Stimulated activated CD8-positive, alpha-beta memory T cell treated with anti-CD3 and anti-CD28 coated beads, Interleukin-2, amount 100 ng/mL, for 1 hour (primary cell): Measurements from ENCODE around the gene MAP3K5.
A peak's percentile ranks its signal among the peaks of the same experiment; 100 is the strongest.
"Not testable (repeated sequence)": the region's sequence is repeated elsewhere in the genome, so short reads cannot be mapped to it uniquely, and the experiment has no call there.

Source experiments
- DNase-seq, 2 donors: peaks; one replicate each; pipeline ENCODE4 v3.0.0-alpha.2; 2020; ENCODE audit warnings: low read depth in 2 of 2

The MAP3K5 gene

DNA sequence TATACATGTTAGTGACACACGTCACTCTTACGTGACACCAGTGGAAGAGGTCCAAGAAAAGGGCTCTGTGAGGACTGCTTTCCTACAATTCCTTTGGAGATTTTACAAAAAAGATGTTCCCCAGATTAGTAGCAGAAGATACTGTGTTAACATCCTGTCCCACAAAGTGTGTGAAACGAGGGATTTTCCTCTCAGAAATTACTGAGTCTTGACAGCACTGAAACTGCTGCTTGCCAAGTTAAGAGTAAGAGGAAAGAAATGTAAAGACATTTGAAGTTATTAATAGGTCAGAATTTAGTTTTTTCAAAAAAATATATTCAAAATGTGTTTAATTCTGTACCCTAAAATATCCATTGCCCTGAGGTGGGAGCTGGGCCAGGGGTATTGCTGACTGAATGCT is 183.3 kb downstream of the MAP3K5 start:
- DNase-seq: no peak

DNA sequence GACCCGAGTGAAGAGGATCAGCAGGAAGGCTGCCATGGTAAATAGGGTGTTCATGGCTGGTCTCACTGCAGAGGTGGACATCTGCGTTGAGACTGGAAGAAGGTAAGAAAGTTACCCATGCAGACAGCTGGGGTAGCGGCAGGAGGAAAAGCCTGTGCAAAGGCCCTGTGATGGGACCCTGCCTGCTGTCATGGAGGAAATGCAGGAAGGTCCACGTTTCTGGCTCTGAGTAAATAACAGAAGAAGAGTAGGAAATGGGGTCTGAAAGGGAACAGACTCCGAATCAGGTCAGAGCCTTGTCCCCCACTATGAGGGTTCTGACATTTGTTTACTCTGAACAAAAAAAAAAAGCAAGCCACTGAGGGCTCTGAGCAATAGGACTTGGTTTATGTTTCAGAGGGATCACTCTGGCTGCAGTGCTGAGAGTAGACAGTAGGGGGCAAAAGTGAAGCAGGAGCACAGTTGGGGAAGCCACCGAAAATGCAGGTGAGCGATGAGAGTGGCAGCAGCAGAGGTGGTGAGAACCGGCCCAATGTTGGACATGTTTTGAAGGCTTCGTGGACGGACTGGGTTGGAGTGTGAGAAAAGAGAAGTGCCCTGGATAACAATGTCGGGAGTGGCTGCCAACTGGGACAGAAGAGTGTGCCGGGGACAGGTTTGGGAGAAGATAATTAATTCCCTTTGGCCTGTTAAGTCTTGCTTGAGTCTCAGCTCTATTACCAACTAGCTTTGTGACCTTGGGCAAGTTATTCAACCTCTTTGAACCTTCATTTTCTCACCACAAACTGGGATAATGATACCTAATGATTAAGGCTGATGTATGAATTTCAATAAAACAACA is 184.1 kb downstream of the MAP3K5 start:
- peak; percentile 49 to 54 for DNase-seq

DNA sequence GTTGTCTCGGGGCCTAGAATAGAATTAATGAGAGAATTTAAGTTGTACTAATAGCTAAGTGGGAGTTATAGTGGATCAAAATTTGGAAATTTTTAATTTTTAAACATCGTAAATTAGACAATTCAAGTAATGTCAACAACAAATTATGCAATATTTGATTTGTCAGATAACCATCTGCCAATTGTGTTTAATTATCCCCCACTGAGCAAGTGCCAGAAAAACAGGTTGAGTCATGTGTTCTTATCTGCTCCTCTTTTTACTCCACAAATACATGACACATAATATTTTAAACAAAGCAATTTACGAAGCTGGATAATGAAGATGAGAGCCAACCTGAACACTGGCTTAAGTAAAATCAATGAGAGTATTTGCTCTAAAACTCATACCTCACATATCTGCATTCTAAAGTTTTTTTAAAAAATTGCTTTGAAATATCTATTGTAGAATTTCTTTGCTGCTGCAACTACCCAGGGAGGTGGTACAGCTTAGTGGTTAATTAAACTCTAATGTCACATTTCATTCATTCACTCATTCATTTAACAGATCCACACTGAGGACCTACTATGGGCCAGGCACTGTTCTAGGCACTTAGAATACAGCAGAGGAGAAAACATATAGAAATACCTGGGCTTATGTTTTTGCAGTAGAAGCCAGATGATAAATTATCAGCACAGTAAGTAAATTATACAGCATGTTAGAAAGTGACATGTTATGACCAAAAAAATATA is 184.9 kb downstream of the MAP3K5 start:
- DNase-seq: no peak

DNA sequence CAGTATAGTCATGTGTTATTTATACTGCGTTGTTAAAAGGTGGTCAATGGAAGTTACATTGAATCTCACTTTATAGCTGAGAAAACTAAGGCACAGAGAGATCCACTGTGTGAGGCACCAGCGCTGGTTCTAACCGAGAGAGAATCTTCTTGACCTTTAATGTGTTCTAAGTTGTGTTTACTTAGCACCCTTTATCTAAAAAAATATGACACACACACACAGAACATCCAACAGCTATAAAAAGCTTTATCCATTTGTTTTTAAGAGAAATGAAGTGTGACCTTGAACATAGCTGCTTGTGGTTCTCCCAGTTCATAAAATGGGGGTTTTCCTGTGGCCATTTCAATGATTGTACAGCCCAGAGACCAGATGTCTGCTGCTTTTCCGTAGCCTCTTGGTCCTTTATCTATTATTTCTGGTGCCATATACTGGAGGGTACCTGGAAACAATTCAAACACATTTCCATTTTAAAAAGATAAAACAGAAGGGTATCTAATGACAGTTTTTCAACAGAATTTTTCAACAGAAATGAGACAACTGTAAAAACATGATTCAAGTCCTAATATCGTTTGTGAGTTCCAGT is 187.3 kb downstream of the MAP3K5 start:
- no peak for DNase-seq

DNA sequence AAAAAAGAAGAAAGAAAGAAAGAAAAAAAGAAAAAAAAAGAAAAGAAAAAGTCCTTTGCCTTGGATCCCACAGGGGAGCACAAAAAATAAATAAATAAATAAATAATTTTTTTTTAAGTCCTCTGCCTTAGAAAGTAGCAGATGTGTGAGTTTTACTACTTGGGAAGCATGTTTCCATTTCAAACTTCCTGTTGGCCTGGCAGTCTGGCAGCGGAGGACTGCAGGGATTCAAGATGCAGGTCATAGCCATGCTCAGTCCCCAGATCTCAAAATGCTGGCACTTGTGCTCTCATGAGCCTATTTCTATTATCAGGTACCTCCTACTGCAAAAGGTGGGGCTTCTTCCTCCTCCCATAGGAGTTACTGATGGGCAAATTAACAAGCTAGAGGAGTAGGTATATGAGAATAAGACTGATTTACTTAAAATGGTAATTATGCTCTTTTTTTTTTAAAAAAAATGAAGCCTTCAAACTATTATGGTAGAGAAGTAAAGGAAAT is 187.9 kb downstream of the MAP3K5 start:
- DNase-seq: no peak

DNA sequence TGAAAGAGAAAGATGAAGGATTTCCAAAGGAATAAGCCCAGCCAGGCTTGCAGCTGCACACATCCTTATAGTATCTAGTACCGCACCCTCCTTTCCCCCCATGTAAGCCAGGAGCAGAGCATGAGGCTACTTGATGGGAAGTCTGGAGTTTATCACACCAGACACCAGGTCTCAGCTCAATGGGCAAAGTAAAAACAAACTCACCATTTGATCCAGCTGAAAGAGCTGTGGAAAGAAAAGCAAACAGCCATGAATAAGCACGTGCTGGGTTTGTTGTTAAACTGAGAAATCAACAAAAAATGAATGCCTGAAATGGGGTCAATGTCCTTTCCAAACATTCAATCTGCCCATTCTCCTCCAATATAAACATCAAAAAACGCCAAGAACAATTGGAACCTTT is 191.5 kb downstream of the MAP3K5 start:
- no peak for DNase-seq

DNA sequence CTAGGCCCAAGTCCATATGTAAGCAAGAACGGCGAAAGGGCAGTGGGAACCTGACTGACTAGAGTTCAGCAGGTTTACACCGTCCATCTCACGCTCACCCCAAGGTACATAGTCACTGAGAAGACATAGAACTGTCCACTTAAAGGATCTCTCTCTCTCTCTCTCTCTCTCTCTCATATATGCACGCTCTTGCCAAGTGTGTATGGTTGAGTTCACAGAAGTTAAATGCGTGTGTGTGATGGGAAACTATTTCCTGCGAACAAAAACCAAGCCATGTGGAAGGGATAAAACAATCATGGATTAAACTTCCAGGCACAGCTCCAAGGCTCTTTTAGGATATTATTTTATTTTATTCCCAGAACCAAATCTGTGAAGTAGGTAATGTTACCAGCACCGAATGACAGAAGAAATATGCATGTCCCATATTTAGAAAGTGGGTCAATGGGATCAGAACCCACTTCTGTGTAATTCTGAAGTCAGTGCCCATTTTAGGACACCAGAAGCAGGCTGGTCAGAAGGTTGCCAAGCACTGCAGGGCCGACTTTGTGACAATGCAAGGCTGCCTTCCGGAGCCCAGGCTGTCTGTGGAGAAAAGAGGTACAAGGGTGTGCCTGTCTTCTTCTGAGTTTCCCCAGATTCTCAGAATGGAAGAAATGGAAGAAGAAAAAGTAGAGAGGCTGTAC is 192.8 kb downstream of the MAP3K5 start:
- DNase-seq: no peak

DNA sequence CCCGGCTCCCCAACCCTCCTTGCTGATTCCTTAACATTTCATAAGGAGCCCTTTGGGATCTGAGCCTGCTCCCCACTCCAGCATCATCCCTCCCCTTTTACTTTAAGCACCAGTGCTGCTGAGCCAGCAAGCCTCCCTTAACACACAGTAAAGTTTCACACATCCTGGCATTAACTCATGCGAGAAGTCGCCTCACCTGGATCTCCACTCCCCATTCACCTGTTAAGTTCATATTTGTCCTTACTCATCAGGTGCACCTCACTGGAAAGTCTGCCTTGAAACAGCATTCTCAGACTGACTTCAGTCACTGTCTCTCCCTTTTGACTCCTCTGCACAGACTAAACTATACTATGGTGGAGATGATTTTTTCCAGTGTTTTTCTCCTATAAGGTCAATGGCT is 194.2 kb downstream of the MAP3K5 start:
- no peak for DNase-seq

DNA sequence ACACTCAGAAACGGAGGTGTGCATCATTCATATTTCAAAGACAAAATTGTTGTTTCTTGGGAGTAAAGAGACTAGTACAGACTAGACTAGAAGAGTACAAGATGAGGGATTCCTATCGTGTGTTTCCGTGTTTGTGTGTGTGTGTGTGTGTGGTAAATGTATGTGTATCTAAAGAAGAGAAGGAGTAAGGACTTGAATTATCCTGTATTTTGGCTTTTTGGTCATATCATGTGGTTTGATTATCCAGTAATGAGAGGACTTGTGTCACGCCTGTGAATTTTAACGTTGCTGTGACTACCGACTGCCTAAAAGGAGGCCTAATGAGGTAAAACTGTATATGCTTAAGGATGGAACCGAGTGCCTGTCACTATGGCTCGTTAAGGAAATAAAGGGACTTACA is 197.6 kb downstream of the MAP3K5 start:
- DNase-seq: no peak

DNA sequence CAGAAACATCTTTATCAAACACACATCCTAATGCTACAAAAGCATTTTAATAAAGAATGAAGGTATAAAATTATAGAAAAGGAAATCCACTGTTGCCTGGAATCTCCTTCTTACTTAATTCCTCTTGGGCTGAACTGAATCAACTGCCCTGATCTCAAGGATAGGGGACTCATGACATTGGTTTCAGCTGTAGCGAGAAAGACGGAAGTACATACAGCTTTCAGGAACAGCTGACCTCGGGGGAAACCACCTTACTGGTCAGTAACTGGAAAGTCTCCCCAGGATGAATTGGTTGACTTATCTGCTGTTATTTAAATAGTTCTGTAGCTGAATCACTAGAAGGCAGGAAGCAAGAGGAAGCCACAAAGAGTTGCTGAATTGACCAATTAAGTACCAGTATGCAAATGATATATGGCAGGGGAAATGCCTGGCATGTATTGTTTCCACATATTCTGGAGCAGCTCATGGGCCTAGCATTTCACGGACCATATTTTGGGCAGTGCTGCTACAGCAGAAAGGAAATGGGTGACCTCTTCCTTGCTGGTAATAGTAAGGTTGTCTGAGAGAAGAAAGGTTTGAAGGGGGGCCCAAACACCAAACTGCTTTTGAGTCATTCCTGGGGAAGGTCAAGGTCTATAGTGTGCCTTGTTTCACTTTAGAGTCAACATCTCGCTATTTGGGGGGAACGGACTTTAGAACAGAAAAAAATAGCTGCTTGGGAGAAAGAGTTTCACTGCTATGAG is 198.4 kb downstream of the MAP3K5 start:
- DNase-seq: no peak

DNA sequence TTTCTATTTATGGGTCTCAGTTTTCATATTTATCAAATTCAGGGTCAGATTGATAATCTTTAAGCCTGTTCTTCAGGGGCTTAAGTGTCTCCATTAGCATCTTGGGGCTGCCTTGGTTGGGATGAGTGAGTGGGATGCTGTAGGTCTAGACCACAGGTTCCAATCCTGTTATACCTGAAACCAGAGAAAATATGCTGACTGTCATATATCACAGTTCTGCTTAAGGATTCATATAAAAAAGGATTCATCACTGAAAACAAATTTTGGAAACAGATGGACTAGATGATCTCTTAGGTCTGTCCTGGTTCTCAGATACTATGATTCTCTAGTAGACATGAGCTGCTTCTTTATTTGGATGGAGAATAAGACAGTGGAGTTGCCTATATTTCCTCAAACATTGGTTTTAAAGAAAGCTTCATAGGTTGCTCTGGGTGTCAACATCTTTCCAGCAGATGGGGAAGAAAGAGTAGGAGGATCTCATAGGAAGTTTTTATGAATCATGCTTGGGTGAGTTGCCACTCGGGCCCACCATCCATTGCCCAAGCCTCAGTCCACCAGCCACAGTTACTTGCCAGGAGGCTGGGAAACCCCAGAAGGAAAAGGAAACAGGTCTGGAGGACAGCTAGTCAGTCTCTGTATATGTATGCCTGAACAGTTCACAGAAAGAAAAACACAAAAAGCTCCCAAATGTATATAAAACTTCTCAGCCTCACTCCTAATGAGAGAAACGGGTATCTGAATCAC is 199.2 kb downstream of the MAP3K5 start:
- no peak for DNase-seq

DNA sequence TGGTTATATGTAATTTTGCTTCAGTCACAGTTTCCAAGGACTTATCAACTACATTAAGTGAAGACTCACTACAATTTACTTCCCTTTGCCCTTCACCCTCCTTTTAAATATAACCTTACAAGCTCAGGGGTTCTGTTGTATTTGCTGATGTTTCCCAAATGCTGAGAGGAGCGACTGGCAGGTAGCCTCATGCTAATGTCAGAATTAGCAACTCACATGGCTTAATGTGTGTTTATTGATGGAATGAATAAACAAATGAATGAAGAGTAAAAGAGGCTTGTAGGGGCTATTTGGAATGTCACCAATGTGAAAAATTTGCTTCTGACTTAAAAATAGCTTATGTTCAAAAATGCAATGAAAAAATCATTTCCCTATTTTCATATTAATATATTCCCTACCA is 200.7 kb downstream of the MAP3K5 start:
- DNase-seq: no peak

DNA sequence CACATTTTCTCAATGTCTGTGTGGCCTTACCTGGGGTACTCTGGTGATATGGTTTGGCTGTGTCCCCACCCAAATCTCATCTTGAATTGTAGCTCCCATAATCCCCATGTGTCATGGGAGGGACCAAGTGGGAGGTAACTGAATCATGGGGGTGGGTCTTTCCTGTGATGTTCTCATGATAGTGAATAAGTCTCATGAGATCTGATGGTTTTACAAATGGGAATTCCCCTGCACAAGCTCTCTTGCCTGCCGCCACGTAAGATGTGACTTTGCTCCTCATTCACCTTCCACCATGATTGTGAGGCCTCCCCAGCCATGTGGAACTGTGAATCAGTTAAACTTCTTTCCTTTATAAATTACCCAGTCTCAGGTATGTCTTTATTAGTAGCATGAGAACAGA is 201.4 kb downstream of the MAP3K5 start:
- not testable (repeated sequence) for DNase-seq

DNA sequence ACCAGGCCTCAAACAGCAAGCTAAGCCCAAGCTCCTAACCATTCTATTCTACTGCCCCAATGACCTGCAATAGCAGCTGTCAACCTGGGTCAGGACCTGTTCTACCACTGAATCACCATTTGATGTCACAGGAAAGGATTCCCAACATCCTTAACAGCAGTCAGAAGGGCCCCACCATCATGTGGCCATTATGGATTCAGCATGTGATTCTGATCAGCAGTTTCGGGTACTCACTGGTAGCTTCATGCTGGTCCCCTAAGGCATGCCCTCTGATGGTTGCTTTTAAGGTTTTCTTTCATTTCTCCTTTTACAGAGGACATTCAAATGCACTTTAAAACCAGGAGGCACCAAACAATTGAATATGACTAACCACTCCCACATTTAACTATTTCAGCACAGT is 204.8 kb downstream of the MAP3K5 start:
- no peak for DNase-seq

DNA sequence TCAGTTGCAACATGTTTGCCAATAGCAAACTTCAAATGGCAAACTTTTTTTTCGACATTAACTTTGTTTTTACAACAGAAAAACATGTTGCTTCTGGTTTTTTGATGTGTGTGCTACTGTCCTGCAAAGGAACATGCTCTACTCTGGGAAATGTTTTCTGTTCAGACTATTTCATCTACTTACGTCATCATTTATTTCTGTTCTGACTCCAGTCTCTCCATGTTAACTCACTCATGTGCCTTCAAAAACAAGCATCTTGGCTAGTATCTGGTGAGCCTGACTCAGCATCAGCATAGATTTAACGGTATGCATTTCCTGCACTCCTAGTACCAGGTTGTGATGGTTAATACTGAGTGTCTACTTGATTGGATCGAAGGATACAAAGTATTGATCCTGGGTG is 206.0 kb downstream of the MAP3K5 start:
- DNase-seq: no peak

DNA sequence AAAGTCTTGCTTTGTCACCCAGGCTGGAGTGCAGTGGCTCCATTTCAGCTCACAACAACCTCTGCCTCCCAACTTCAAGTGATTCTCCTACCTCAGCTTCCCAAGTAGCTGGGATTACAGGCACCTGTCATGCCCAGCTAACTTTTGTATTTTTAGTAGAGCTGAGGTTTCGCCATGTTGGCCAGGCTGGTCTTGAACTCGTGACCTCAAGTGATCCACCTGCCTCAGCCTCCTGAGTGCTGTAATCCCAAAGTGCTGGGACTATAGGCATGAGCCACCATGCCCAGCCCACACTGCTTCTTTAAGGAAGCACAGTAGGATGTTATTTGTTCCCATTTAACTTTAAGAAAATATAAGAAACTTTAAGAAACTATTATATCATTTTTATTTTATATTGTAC is 206.8 kb downstream of the MAP3K5 start:
- DNase-seq: not testable (repeated sequence)

DNA sequence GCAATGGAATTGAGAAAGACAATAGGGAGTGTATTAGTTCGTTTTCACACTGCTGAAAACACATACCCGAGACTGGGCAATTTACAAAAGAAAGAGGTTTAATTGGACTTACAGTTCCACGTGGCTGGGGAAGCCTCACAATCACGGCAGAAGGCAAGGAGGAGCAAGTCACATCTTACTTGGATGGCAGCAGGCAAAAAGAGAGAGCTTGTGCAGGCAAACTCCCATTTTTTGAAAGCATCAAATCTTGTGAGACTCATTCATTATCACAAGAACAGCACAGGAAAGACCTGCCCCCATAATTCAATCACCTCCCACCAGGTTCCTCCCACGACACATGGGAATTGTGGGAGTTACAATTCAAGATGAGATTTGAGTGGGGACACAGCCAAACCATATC is 208.0 kb downstream of the MAP3K5 start:
- not testable (repeated sequence) for DNase-seq

DNA sequence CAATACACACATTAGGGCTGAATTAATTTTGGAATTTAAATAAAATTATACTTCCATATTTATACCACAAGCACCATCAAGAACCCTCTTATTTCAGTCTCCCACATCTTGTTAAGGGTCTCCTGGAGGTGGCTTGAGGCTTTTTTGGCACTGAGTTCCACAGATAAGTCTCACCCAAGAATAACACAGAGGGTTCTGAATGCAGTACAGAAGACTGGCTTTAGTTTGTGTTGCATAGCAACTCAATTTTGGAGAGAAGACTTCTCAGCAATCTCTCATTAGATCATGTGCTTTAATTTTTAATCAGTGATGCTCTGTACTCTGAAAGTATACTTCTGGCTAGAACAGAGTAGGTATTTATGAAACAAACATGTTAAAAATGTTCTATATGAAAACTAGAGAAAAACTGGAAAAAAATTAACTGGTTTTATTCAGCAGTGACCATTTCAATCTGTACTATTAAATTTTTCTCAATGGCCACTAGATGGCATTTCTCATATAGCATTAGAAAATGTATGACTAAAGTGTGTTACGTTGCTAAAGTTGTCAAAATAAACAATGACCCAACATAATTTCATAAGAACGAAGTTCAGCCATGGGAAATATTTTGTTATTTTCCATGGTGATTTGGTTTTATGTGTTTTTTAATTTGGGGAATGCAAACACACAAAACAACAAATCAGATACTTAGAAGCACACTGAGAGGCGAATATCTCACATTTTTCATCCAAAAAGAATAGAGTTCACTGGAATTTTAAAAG is 209.4 kb downstream of the MAP3K5 start:
- no peak for DNase-seq

DNA sequence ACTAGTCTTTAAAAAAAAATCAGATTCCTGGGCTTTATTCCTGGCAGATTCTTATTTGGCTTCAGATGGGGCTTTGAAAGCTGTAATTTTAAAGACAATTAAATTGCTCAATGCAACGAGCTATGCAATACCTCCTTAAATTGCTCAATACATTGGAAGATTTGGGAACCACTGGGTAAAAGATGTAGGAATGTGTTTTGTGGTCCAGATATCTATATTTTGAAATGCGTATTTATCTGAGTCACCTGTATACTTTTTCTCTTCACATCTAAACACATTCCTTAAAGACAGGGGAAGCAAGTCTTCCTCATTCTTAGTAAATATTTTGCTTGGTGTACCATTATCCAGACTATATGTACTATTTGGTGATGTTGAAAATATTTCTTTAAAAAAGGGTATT is 212.5 kb downstream of the MAP3K5 start:
- no peak for DNase-seq

DNA sequence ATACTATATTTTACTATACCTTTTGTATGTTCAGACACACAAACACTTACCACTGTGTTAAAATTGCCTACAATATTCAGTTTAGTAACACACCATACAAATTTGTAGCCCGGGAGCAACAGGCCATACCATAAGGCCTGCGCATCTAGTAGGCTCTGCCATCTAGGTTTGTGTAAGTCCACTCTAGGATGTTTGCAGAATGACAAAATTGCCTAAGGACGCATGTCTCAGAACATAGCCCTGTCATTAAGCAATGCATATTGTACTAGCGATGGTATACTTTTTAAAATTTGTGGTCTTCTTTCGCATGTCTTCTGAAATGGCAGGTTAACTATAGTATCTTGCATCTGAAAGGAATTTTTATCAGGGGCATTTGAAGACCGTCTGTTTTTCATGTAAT is 215.5 kb downstream of the MAP3K5 start:
- DNase-seq: no peak
